HepG2 (cell line): Measurements from ENCODE around the gene FAM110A. TPM values are rescaled to one million over a fixed set of nuclear protein-coding genes. Genes with fewer than 3 reads are reported as not detected.
"Not testable (repeated sequence)": the region's sequence is repeated elsewhere in the genome, so short reads cannot be mapped to it uniquely, and the experiment has no call there.

Experiments used
- ATAC-seq: fragments of 200-7000 bp; cut with Tn5 transposase; 3 replicates; pipeline ENCODE4 v1.9.1; 2020; ENCODE audit warnings: mild to moderate bottlenecking, moderate library complexity
- BruUV-seq: library from RNA; stranded (reverse); fragments of 400-500 nt; replicated peaks from 2 replicates; lab custom pipeline; 2021; lab: Mats Ljungman, UMichigan
- CTCF ChIA-PET: fragments of 300-600 bp; formaldehyde crosslinking; extraction: SDS; loops from one replicate; lab custom pipeline; 2021; ENCODE audit warnings: low total read pairs, inconsistent platforms, low intra/inter-chr PET ratio; lab: Yijun Ruan, JAX
- POLR2A ChIA-PET: fragments of 350-600 bp; sonication (Branson Sonifier 250); formaldehyde crosslinking; loops from one replicate; lab custom pipeline; 2020; ENCODE audit warnings: antibody characterized with exemption, inconsistent platforms; lab: Yijun Ruan, JAX
- DNase-seq: peaks from one replicate; pipeline ENCODE4 v3.0.0-alpha.2; 2015; ENCODE audit warnings: low spot score
- FAIRE-seq: peaks from 3 replicates; lab custom pipeline; 2011; peaks lifted over from hg19 to GRCh38; lab: Jason Lieb, UNC
- H2AFZ ChIP-seq: one replicate; pipeline ENCODE4 v1.6.1; 2011; ENCODE audit warnings: low read length, inconsistent platforms
- H3K27ac ChIP-seq: fragments of 300-600 bp; 3 replicates; pipeline ENCODE4 v1.8.0; 2011; ENCODE audit warnings: mixed run types, mild to moderate bottlenecking, mixed read lengths, low read length, inconsistent platforms; ENCODE audit not compliant: insufficient read depth; ENCODE audit errors: extremely low read length
- H3K27me3 ChIP-seq, 2 experiments: fragments of 200-600 bp in 1 of 2; 2 replicates in 1 of 2; 3 replicates in 1 of 2; pipeline versions ENCODE4 v1.6.0 to v1.8.0; 2011; ENCODE audit warnings: low read length in 2 of 2, mild to moderate bottlenecking in 2 of 2, moderate library complexity in 2 of 2, inconsistent platforms in 1 of 2; ENCODE audit not compliant: insufficient read depth in 2 of 2, control insufficient read depth in 1 of 2
- H3K36me3 ChIP-seq, 2 experiments: fragments of 200-600 bp in 1 of 2; replicated peaks in 1 of 2; 2 replicates in 1 of 2; 3 replicates in 1 of 2; pipeline versions ENCODE4 v1.5.1 to v1.8.0; 2011; ENCODE audit warnings: low read length in 2 of 2, inconsistent platforms in 1 of 2; ENCODE audit not compliant: insufficient read depth in 2 of 2, control insufficient read depth in 1 of 2
- H3K4me1 ChIP-seq: 2 replicates; pipeline ENCODE4 v1.5.1; 2012; ENCODE audit warnings: low read length, inconsistent platforms; ENCODE audit not compliant: insufficient read depth
- H3K4me2 ChIP-seq: 2 replicates; pipeline ENCODE4 v1.6.0; 2011; ENCODE audit warnings: low read depth, low read length, inconsistent platforms
- H3K4me3 ChIP-seq, 3 experiments: fragments of 200-600 bp in 1 of 3; sonication (generic), shearing (Covaris generic) in 1 of 3; replicated peaks in 1 of 3; 2 replicates each; pipeline ENCODE4 v1.5.1; 2011 to 2016; ENCODE audit warnings: low read length in 3 of 3, inconsistent platforms in 2 of 3, low read depth in 2 of 3, mild to moderate bottlenecking in 2 of 3, control low read depth in 1 of 3, mixed read lengths in 1 of 3; ENCODE audit not compliant: insufficient read depth in 1 of 3
- H3K79me2 ChIP-seq: one replicate; pipeline ENCODE4 v1.6.1; 2011; ENCODE audit warnings: low read length, inconsistent platforms; ENCODE audit not compliant: insufficient read depth
- H3K9ac ChIP-seq: 2 replicates; pipeline ENCODE4 v1.6.0; 2011; ENCODE audit warnings: mild to moderate bottlenecking, low read depth, low read length, inconsistent platforms; ENCODE audit not compliant: insufficient read depth
- H3K9me3 ChIP-seq: 2 replicates; pipeline ENCODE4 v1.5.1; 2012; ENCODE audit warnings: mild to moderate bottlenecking, low read length
- H4K20me1 ChIP-seq: 2 replicates; pipeline ENCODE4 v1.6.0; 2011; ENCODE audit warnings: inconsistent platforms, mild to moderate bottlenecking, low read length, moderate library complexity; ENCODE audit not compliant: insufficient read depth
- FOXA1 ChIP-seq, 2 experiments: fragments of 450-650 bp in 1 of 2; sonication (generic) in 1 of 2; formaldehyde crosslinking in 1 of 2; IDR thresholded peaks; 2 replicates each; pipeline versions ENCODE4 v1.4.0 to v1.6.1; 2016 to 2020; ENCODE audit warnings: missing genetic modification reagents in 1 of 2
- POGZ ChIP-seq: sonication (generic); formaldehyde crosslinking; IDR thresholded peaks from 2 replicates; pipeline ENCODE4 v1.4.0; 2020; ENCODE audit warnings: mild to moderate bottlenecking, missing genetic modification reagents
- SIN3A ChIP-seq: IDR thresholded peaks from 2 replicates; pipeline ENCODE4 v1.6.1; 2011; ENCODE audit warnings: low read depth, mild to moderate bottlenecking, control low read depth, low read length, borderline replicate concordance
- SP140L ChIP-seq: sonication (generic); formaldehyde crosslinking; IDR thresholded peaks from 2 replicates; pipeline ENCODE4 v1.4.0; 2020; ENCODE audit warnings: missing genetic modification reagents, borderline replicate concordance
- TBX3 ChIP-seq: fragments of 450-650 bp; IDR thresholded peaks from 2 replicates; pipeline ENCODE4 v1.6.1; 2017; ENCODE audit warnings: antibody characterized with exemption, mild to moderate bottlenecking, inconsistent platforms, borderline replicate concordance
- ZKSCAN1 ChIP-seq: fragments of 150-350 bp; IDR thresholded peaks from 2 replicates; pipeline ENCODE4 v1.6.1; 2014; ENCODE audit warnings: low read length
- ZNF292 ChIP-seq: sonication (generic); formaldehyde crosslinking; IDR thresholded peaks from 2 replicates; pipeline ENCODE4 v1.8.1; 2022; ENCODE audit warnings: mild to moderate bottlenecking, low read depth, missing genetic modification reagents, borderline replicate concordance
- ZNF577 ChIP-seq: sonication (generic); formaldehyde crosslinking; IDR thresholded peaks from 2 replicates; pipeline ENCODE4 v1.4.0; 2020; ENCODE audit warnings: mild to moderate bottlenecking, low read depth, missing genetic modification reagents, borderline replicate concordance
- ZNF839 ChIP-seq: sonication (generic); formaldehyde crosslinking; IDR thresholded peaks from 2 replicates; pipeline ENCODE4 v1.4.0; 2020; ENCODE audit warnings: missing genetic modification reagents, mild to moderate bottlenecking, borderline replicate concordance
- WGBS: methylation state at CpG from one replicate; pipeline ENCODE4 v1.1.6; 2017; ENCODE audit warnings: low lambda C conversion rate; 5-methylcytosine and 5-hydroxymethylcytosine counted together
- in situ Hi-C: cut with HindIII; loops from 2 replicates; pipeline ENCODE4 v1.10.0; 2017; ENCODE audit warnings: low pct_unique_long_range_greater_than_20kb; ENCODE audit not compliant: extremely low pct_ligation_motif_present
- intact Hi-C: fragments of 100-400 bp; cut with micrococcal nuclease; formaldehyde crosslinking; loops from one replicate; pipeline ENCODE4 v1.10.0; 2022; ENCODE audit not compliant: unreplicated experiment
- polyA plus RNA-seq, 8 experiments: library from polyadenylated mRNA; depleted of rRNA in 3 of 8; stranded (reverse) in 7 of 8; unstranded in 1 of 8; fragments of >200 nt; fragmentation: Illumina TruSeq in 4 of 8; extraction: Trizol in 4 of 8; gene quantifications; 2 replicates each; pipeline versions ENCODE4 v1.2.1 to v1.2.3, GENCODE V29; 2011 to 2016; ENCODE audit warnings: low read depth in 4 of 8, missing spikeins in 1 of 8, mixed read lengths in 1 of 8; ENCODE audit not compliant: insufficient read depth in 1 of 8
- total RNA-seq, 5 experiments: library from RNA; depleted of rRNA; stranded (reverse); fragments of >200 nt; fragmentation: Illumina TruSeq; extraction: Trizol; gene quantifications; 2 replicates each; pipeline ENCODE4 v1.2.3, GENCODE V29; 2016; ENCODE audit warnings: low read depth in 1 of 5
- TF ChIP-seq, protein P1 (sequence below): sonication (generic); formaldehyde crosslinking; IDR thresholded peaks from 2 replicates; pipeline ENCODE4 v1.5.1; 2020; ENCODE audit warnings: mild to moderate bottlenecking, missing genetic modification reagents, moderate library complexity
- TF ChIP-seq, protein P2 (sequence below): sonication (generic); formaldehyde crosslinking; IDR thresholded peaks from 2 replicates; pipeline ENCODE4 v1.5.1; 2020; ENCODE audit warnings: missing genetic modification reagents, mild to moderate bottlenecking, borderline replicate concordance
- TF ChIP-seq, protein P3 (sequence below): IDR thresholded peaks from 2 replicates; pipeline ENCODE4 v1.6.1; 2016; ENCODE audit warnings: mild to moderate bottlenecking, missing biosample characterization, missing genetic modification reagents

Gene FAM110A
- total and polyA plus RNA-seq, 2 of the 13 experiments (the other 11 are each of a cell fraction or from before 2014, with no cell fraction given), result 1.9 TPM

DNA sequence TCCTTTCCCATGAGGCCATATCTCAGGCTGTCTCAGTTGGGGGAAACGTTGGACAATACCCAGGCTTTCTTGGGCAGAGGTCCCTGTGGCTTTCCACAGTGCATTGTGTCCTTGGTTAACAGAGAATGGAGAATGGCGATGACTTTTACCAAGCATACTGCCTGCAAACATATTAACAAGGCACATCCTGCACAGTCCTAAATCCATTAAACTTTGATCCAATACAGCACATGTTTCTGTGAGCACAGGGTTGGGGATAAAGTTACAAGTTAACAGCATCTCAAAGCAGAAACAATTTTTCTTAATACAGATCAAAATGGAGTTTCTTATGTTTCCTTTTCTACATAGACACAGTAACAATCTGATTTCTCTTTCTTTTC, 21.1 kb upstream of the FAM110A start:
- H3K4me1 ChIP-seq, H3K9ac ChIP-seq, H3K36me3 ChIP-seq, POLR2A ChIA-PET, H2AFZ ChIP-seq, H3K4me3 ChIP-seq, H3K4me2 ChIP-seq, BruUV-seq, DNase-seq, H3K27ac ChIP-seq, ATAC-seq, H3K79me2 ChIP-seq, H3K27me3 ChIP-seq, H4K20me1 ChIP-seq, H3K9me3 ChIP-seq, FAIRE-seq: not testable (repeated sequence)
- in situ Hi-C loops (loop anchor here (10.0 kb wide), 2 partner anchors 292 to 372 kb away; partner anchors contain the start of gene TMEM74B), intact Hi-C loops (loop anchor here (10.0 kb wide), 1 partner anchor 372 kb away; the partner anchor contains the start of gene TMEM74B)
- 3% methylated on average over 2 of the region's 2 CpGs for WGBS
- CTCF ChIA-PET, result interaction anchor here (10.9 kb wide), 1 partner anchor 144 kb away, joined by 185 read pairs; no protein-coding TSS in a partner anchor

DNA sequence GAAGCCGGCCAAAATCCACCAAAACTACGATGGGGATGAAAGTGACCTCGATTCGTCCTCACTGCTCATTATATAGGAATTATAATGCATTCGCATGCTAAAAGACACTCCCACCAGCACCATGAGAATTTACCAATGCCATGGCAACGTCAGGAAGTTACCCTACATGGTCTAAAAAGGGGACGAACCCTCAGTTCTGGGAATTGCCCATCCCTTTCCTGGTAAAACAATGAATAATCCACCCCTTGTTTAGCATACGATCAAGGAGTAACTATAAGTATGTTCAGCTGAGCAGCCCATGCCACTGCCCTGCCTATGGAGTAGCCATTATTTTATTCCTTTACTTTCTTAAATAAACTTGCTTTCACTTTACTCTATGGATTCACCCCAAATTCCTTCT, 20.1 kb upstream of the FAM110A start:
- CTCF ChIA-PET, result interaction anchor here (10.9 kb wide), 1 partner anchor 143 kb away, joined by 185 read pairs; no protein-coding TSS in a partner anchor
- Histone ChIP-seq H3K27me3 (no peaks in the 10 kb centered on the region), H3K9ac (no peak overlapping the region), H3K36me3 (no peaks in the 10 kb centered on the region), H3K27ac (no peak overlapping the region), H3K9me3 (no peaks in the 10 kb centered on the region), H3K4me2 (no peak overlapping the region), H2AFZ (no peak overlapping the region), H3K4me3 (no peak overlapping the region), H3K4me1 (no peaks in the 10 kb centered on the region), H4K20me1 (peaks cover 3% of the 10 kb centered on the region; the same call in 1 of the 2 replicates), H3K79me2 (no peaks in the 10 kb centered on the region)
- DNase-seq (no peak), ATAC-seq (no peak), FAIRE-seq (no peak)
- WGBS, result 10% methylated on average over 8 of the region's 8 CpGs
- intact Hi-C loops, result loop anchor here (10.0 kb wide), 1 partner anchor 371 kb away; the partner anchor contains the start of gene TMEM74B
- in situ Hi-C loops, result loop anchor here (10.0 kb wide), 2 partner anchors 291 to 371 kb away; partner anchors contain the start of gene TMEM74B
- POLR2A ChIA-PET, result no interaction called here
- BruUV-seq, result no TSS peak
- TF ChIP-seq FOXA1 (IDR thresholded peaks at IDR 0.05) (no peak), FOXA1 (CRISPR knock-in tag; IDR thresholded peaks at IDR 0.05) (no peak), ZNF839 (no peak), SP140L (CRISPR knock-in tag) (no peak), POGZ (CRISPR knock-in tag) (no peak), ZKSCAN1 (no peak), ZNF577 (no peak), TBX3 (no peak), ZNF292 (CRISPR knock-in tag) (no peak), SIN3A (no peak)
- TF ChIP-seq, protein P1, sequence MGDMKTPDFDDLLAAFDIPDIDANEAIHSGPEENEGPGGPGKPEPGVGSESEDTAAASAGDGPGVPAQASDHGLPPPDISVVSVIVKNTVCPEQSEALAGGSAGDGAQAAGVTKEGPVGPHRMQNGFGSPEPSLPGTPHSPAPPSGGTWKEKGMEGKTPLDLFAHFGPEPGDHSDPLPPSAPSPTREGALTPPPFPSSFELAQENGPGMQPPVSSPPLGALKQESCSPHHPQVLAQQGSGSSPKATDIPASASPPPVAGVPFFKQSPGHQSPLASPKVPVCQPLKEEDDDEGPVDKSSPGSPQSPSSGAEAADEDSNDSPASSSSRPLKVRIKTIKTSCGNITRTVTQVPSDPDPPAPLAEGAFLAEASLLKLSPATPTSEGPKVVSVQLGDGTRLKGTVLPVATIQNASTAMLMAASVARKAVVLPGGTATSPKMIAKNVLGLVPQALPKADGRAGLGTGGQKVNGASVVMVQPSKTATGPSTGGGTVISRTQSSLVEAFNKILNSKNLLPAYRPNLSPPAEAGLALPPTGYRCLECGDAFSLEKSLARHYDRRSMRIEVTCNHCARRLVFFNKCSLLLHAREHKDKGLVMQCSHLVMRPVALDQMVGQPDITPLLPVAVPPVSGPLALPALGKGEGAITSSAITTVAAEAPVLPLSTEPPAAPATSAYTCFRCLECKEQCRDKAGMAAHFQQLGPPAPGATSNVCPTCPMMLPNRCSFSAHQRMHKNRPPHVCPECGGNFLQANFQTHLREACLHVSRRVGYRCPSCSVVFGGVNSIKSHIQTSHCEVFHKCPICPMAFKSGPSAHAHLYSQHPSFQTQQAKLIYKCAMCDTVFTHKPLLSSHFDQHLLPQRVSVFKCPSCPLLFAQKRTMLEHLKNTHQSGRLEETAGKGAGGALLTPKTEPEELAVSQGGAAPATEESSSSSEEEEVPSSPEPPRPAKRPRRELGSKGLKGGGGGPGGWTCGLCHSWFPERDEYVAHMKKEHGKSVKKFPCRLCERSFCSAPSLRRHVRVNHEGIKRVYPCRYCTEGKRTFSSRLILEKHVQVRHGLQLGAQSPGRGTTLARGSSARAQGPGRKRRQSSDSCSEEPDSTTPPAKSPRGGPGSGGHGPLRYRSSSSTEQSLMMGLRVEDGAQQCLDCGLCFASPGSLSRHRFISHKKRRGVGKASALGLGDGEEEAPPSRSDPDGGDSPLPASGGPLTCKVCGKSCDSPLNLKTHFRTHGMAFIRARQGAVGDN (CRISPR knock-in tag), result no peak
- TF ChIP-seq, protein P2, sequence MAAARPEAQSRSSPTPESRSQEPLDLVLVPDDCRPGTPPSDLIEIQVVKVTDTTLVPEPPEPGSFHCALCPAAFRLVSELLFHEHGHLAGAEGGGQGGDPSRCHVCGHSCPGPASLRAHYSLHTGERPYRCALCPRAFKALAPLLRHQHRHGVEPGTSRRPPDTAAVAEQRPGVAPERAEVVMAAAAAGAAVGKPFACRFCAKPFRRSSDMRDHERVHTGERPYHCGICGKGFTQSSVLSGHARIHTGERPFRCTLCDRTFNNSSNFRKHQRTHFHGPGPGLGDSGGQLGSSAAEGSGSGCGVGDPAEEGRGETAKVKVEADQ (CRISPR knock-in tag), result no peak
- TF ChIP-seq, protein P3, sequence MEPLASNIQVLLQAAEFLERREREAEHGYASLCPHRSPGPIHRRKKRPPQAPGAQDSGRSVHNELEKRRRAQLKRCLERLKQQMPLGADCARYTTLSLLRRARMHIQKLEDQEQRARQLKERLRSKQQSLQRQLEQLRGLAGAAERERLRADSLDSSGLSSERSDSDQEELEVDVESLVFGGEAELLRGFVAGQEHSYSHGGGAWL, result no peak
